GM12873 (cell line): ENCODE results near the gene RBMS1.

Source experiments
- CTCF ChIP-seq: IDR thresholded peaks from 2 replicates; pipeline ENCODE4 v1.5.1; 2012; ENCODE audit warnings: low read depth, mild to moderate bottlenecking, moderate library complexity, low read length, control low read depth; ENCODE audit not compliant: insufficient read depth; ENCODE audit errors: missing control alignments

Gene RBMS1

GRCh38 chr2:160402997-160403979 lies 90.3 kb downstream of the RBMS1 start:
- no peak for TF ChIP-seq CTCF

- no peak for TF ChIP-seq CTCF
These were observed 91.1 kb downstream of the RBMS1 start for GRCh38 chr2:160402501-160402900.

- TF ChIP-seq CTCF = no peak
These were observed 91.7 kb downstream of the RBMS1 start for GRCh38 chr2:160401895-160402294.

GRCh38 chr2:160399880-160400279 lies 93.7 kb downstream of the RBMS1 start:
- TF ChIP-seq CTCF = no peak

GRCh38 chr2:160397530-160397865 lies 96.1 kb downstream of the RBMS1 start:
- TF ChIP-seq CTCF = no peak

- TF ChIP-seq CTCF = no peak
These were observed 99.5 kb downstream of the RBMS1 start for GRCh38 chr2:160394153-160394552.

- no peak for TF ChIP-seq CTCF
These were observed 101.4 kb downstream of the RBMS1 start for GRCh38 chr2:160392201-160392600.
